SKM-1 (cell line): Measurements from ENCODE around the gene KAZALD1.
"Not testable (repeated sequence)": the region's sequence is repeated elsewhere in the genome, so short reads cannot be mapped to it uniquely, and the experiment has no call there.

Source experiments
- DNase-seq: peaks from one replicate; lab custom pipeline; 2025; ENCODE audit not compliant: unreplicated experiment; lab: John Stamatoyannopoulos, UW

Gene KAZALD1

GRCh38 chr10:101029520-101030295 lies 32.1 kb upstream of the KAZALD1 start:
- no peak for DNase-seq

GRCh38 chr10:101030496-101031127 lies 31.2 kb upstream of the KAZALD1 start:
- DNase-seq = no peak

DNA sequence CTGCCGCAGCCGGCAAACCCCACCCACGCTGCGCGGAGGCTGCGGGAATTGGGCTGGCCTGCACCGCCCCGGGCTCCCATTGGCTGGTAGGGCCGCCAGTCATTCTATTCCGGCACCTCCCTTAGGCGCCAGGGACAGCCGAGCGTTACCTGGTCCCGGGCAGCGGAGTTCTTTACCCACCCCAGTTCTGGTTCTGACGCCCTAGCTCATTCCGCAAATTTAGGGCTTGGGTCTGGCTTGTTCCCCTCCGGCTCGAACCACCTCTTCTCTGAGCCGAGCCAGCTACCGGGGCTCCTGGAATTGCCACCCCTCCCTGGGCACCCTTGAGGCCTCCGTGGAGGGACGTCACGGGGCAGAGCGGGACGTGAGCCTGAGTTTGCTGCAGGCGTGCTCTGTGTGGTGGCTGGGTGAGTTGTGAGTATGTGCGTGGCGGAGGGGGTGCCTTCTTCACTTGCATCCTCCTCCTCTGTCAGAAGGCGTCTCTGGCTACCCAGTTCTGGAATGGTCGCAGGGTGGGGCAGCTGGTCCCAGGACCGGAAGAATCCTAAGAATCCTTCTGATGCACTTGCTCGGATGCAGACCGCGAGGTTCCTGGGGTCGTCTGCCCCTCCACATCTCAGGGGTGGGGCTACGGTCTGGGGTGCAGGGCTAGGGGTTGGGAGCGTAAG lies 30.5 kb upstream of the KAZALD1 start, which contains the start of the genes PDZD7 and SFXN3:
PDZD7 (minus strand) TSS at position 2 of the 668 bp plus-strand sequence. CDS start 910 bp downstream, outside the sequence.
SFXN3 (plus strand) TSS at position 107 of the 668 bp plus-strand sequence. CDS start 3,461 bp downstream, outside the sequence.
- peak; percentile 85 for DNase-seq

- DNase-seq = no peak
Measured at GRCh38 chr10:101031796-101032636, 29.8 kb upstream of the KAZALD1 start.

- peak; percentile 21 for DNase-seq
Measured at GRCh38 chr10:101032637-101033224, 29.1 kb upstream of the KAZALD1 start.

DNA sequence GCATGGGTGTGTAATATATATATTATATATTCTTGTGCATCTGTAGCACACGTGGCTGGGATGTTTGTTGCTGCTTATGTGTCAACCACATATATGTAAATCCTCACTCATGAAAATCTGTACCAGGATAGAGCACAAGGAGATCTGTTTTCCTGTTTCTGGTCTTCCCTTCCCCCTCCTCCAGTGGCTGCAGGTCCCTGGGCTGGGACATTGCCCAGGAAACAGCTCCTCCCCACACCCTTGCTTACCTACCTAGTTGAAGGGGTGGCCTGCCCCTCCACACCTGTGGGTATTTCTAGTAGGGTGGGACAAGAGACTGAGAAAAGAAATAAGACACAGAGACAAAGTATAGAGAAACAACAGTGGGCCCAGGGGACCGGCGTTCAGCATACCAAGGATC lies 28.5 kb upstream of the KAZALD1 start:
- no peak for DNase-seq

DNA sequence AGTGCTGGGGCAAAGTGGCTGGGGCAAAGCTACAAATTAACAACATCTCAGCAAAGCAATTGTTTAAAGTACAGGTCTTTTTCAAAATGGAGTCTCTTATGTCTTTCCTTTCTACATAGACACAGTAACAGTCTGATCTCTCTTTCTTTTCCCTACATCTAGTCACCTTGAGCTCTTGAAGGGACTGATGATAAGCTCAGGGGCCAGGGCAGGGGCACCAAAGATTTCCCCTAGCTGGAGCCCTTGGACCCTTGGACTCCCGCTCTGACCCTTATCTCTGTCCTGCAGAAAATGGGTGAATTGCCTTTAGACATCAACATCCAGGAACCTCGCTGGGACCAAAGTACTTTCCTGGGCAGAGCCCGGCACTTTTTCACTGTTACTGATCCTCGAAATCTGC lies 27.4 kb upstream of the KAZALD1 start:
- not testable (repeated sequence) for DNase-seq

GRCh38 chr10:101035314-101035713 lies 26.5 kb upstream of the KAZALD1 start:
- no peak for DNase-seq

DNA sequence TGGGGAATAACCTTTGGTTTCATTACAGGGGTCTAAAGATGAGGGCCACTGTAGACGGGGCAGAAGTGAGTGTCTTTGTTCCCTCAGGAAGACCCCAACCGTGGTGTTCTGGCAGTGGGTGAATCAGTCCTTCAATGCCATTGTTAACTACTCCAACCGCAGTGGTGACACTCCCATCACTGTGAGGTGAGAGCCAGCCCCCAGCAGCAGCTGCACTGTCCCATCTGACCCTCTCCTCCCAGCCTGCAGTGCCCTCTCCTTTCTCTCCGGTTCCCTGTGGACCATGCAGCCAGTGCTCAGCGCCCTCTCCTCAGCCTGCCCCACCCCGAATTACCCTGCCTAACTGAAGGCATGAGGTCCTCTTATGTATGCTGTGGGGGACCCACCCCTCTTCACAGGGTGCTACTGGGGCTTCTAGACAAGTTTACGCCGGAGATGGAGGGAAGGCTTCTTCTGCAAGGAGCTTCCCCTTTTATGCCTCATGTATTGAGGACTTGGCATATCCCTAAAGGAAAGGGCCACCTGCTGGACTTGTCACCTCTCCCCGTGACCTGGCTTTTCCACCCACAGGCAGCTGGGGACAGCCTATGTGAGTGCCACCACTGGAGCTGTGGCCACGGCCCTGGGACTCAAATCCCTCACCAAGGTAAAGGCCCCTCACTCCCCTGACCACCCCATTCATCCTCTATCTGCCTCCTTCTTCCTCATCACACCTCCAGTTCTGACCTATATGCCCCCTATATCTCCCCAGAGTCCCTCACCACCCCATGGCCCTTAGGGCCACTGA lies 25.7 kb upstream of the KAZALD1 start:
- DNase-seq = no peak

DNA sequence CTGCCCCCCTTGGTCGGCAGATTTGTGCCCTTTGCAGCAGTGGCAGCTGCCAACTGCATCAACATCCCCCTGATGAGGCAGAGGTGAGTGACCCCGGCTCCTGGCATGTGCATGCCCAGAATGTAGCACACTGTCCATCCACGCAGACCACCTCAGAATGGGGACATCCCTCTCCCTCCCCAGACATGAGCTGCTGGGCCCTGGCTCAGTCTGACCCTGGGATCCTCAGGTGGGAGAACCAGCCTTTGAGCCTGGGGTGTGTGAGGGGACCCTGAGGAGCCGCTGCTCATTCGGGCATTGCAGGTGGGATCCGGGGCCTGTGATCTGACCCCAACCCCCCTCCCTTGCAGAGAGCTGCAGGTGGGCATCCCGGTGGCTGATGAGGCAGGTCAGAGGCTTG lies 25.1 kb upstream of the KAZALD1 start:
- DNase-seq = no peak

- no peak for DNase-seq
Measured at GRCh38 chr10:101038484-101038883, 23.3 kb upstream of the KAZALD1 start.

- no peak for DNase-seq
Measured at GRCh38 chr10:101040061-101040460, 21.7 kb upstream of the KAZALD1 start.

DNA sequence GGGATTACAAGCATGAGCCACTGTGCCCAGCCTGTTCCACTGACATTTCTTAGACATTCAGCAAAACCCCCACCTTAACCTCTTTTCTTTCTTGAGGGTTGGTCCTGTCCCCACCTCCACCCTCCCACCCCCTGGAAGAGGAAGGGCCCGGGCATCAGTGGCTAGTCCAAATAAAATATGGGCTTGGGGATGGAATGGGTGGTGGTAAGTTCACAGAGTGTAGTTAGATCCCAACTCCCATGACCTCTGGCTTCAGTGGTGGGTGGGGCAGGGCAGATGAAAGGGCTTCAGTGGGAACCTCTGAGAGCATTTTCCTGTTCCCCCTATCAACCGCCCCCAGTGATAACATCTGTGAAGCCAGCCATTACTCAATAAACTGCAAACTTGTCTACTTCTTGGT lies 20.9 kb upstream of the KAZALD1 start:
- no peak for DNase-seq

- DNase-seq = peak; percentile 46
Measured at GRCh38 chr10:101041252-101041761, 20.5 kb upstream of the KAZALD1 start.

DNA sequence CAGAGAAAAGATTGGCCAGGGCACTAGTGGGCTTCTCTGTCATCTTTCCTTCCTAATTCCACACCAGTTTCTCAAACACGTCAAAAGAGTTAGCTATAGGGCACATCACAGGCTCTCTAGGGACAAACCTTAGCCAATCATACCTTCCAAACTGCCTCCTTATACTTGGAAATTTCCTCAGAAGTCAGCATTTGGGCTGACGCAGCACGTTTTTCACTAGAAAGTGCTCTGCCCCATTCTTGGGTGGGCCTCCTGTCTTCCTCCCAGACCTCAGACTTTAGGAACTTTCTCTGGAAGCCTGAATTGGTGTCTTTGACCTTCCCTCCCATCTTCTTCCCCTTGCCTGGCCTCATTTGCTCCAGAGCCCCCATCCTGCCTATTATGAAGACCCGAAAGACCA lies 19.7 kb upstream of the KAZALD1 start:
- no peak for DNase-seq

GRCh38 chr10:101042667-101043362 lies 19.0 kb upstream of the KAZALD1 start:
- DNase-seq = peak; percentile 76

DNA sequence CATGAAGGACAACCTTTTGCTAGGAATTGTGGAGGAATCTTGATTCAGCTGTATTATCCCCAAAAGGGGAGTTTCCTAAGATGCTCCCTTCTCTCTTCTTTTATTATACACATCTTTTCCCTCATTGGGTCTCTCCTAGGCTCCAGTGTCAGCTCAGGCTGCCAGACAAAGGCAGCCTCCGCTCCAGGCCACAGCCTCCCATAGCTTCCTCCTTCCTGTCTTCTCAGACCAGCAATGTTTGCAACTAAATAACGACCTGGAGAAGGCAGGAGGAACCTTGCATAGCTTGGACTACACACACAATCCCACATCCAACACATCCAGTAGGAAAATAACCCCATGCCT lies 18.5 kb upstream of the KAZALD1 start:
- no peak for DNase-seq

DNA sequence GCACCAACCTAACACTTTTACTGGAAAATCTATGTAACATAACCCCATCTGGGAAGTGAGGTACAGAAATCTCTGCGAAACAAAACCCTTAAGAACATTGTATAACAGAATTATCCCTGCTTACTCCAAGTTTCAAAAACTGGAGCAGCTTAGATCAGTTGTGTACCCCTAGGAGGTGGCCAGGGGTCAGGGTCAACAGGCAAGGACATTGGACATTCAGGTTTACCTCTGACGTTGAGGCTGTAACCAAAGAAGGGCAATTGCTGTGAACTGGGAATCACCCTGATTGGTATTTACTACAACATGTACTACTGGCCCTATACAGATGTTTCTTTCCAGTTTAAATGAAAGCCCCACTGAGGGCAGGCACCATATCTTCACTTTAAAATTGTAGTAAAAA lies 17.7 kb upstream of the KAZALD1 start:
- no peak for DNase-seq
